ENCODE results near the gene PTGER1.

DNA sequence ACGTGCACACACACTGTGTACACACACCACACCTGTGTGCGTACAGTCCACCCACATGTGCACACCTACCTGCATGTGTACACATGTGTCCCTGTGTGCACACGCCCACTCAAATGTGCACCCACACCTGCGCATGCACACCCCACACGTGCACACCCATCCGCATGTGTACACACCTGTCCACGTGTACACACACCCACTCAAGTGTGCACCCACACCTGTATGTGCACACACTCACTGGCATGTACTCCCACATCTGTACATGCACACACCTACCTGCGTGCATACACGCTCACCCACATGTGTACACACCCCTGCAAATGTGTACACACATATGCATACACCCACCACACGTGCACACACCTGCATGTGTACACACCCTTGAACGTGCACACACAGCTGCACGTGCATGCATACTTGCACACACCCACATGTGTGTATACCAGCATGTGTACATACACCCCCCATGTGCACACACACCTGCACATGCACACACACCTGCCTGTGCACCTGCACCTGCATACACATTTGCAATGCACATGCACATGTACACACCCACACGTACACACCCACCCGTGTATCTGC lies 31.4 kb downstream of the PTGER1 start:
- no peak for TF ChIP-seq HMBOX1 (IDR thresholded peaks at IDR 0.05)
- TF ChIP-seq ZNF274 (IDR thresholded peaks at IDR 0.05; ENCODE audit: borderline replicate concordance, low read depth, low read length), result no peak
- TF ChIP-seq PATZ1 (CRISPR knock-in tag; IDR thresholded peaks at IDR 0.05; ENCODE audit: borderline replicate concordance), result no peak
- TF ChIP-seq, protein P1, sequence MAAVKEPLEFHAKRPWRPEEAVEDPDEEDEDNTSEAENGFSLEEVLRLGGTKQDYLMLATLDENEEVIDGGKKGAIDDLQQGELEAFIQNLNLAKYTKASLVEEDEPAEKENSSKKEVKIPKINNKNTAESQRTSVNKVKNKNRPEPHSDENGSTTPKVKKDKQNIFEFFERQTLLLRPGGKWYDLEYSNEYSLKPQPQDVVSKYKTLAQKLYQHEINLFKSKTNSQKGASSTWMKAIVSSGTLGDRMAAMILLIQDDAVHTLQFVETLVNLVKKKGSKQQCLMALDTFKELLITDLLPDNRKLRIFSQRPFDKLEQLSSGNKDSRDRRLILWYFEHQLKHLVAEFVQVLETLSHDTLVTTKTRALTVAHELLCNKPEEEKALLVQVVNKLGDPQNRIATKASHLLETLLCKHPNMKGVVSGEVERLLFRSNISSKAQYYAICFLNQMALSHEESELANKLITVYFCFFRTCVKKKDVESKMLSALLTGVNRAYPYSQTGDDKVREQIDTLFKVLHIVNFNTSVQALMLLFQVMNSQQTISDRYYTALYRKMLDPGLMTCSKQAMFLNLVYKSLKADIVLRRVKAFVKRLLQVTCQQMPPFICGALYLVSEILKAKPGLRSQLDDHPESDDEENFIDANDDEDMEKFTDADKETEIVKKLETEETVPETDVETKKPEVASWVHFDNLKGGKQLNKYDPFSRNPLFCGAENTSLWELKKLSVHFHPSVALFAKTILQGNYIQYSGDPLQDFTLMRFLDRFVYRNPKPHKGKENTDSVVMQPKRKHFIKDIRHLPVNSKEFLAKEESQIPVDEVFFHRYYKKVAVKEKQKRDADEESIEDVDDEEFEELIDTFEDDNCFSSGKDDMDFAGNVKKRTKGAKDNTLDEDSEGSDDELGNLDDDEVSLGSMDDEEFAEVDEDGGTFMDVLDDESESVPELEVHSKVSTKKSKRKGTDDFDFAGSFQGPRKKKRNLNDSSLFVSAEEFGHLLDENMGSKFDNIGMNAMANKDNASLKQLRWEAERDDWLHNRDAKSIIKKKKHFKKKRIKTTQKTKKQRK (IDR thresholded peaks at IDR 0.05; ENCODE audit: borderline replicate concordance, low read depth, low read length), result no peak
- TF ChIP-seq CHD4 (IDR thresholded peaks at IDR 0.05; ENCODE audit: insufficient read depth, insufficient replicate concordance, low read depth, low read length, poor library complexity, severe bottlenecking), result no peak
- TF ChIP-seq, protein P2, sequence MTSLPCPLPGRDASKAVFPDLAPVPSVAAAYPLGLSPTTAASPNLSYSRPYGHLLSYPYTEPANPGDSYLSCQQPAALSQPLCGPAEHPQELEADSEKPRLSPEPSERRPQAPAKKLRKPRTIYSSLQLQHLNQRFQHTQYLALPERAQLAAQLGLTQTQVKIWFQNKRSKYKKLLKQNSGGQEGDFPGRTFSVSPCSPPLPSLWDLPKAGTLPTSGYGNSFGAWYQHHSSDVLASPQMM (CRISPR knock-in tag; IDR thresholded peaks at IDR 0.05), result no peak
- TF ChIP-seq ELK1 (CRISPR knock-in tag; IDR thresholded peaks at IDR 0.05), result no peak
